Measurements from ENCODE around the gene BCORL1. TPM values are rescaled to one million over a fixed set of nuclear protein-coding genes. Genes with fewer than 3 reads are reported as not detected.

BCORL1 gene
- total RNA-seq, 4 donors from 2014 or later, result 3.8 to 13.8 (median 10.5) TPM

DNA sequence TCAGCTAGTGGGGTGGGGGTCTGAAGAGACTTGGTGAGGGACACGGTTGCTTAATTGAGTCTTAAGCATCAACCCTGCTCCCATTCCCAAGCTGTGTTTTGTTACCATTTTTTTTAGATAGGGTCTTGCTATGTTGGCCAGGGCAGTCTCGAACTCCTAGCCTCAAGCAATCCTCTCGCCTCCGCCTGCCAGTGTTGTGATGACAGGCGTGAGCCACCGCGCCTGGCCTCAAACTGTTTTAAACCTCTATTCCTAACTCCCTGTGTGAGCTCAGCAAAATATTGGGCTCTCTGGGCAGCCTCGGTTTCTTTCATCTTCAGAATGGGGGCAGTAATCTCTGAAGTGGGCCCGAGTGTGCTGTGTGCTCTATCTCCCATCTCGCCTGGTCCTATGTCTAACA, 26.3 kb upstream of the BCORL1 start:
- Histone ChIP-seq H3K36me3 (no peaks in the 10 kb centered on the region), H3K9me3 (no peaks in the 10 kb centered on the region), H3K27ac (replicated peaks in 1 of 4) (no peak overlapping the region), H3K4me3 (no peak overlapping the region), H3K27me3 (no peaks in the 10 kb centered on the region), H3K4me1 (peaks cover 4 to 34% (median 24%) of the 10 kb centered on the region in 4 donors)
- WGBS, result 75% methylated on average over 10 of the region's 10 CpGs
- intact Hi-C loops (cut with DNase I), result no loop called here
- TF ChIP-seq POLR2A (IDR thresholded peaks at IDR 0.05; ENCODE audit: low read depth) (no peak), POLR2AphosphoS5 (IDR thresholded peaks at IDR 0.05) (no peak), CTCF (IDR thresholded peaks at IDR 0.05) (no peak), EP300 (IDR thresholded peaks at IDR 0.05) (no peak)
- DNase-seq (ENCODE audit: extremely low spot score), result no peak

GRCh38 chrX:129956765-129957164, 25.7 kb upstream of the BCORL1 start:
- Histone ChIP-seq H3K36me3 (no peaks in the 10 kb centered on the region), H3K27ac (replicated peaks in 1 of 4) (peak overlapping the region; percentile 41 to 61 (median 59)), H3K4me3 (peak overlapping the region; percentile 49 to 60 (median 53)), H3K4me1 (peaks cover 4 to 34% (median 24%) of the 10 kb centered on the region in 4 donors), H3K9me3 (no peaks in the 10 kb centered on the region), H3K27me3 (no peaks in the 10 kb centered on the region)
- 27% methylated on average over 20 of the region's 20 CpGs for WGBS
- intact Hi-C loops (cut with DNase I), result no loop called here
- TF ChIP-seq POLR2AphosphoS5 (IDR thresholded peaks at IDR 0.05) (no peak), POLR2A (IDR thresholded peaks at IDR 0.05; ENCODE audit: low read depth) (no peak), CTCF (IDR thresholded peaks at IDR 0.05) (no peak), EP300 (IDR thresholded peaks at IDR 0.05) (no peak)
- DNase-seq (ENCODE audit: extremely low spot score), result no peak

GRCh38 chrX:129957241-129958082, 25.0 kb upstream of the BCORL1 start:
- Histone ChIP-seq H3K27ac (replicated peaks in 1 of 4) (peak overlapping the region; percentile 41 to 61 (median 59)), H3K27me3 (no peaks in the 10 kb centered on the region), H3K4me3 (peak overlapping the region; percentile 49 to 60 (median 53)), H3K4me1 (peaks cover 4 to 29% (median 20%) of the 10 kb centered on the region in 4 donors), H3K9me3 (no peaks in the 10 kb centered on the region), H3K36me3 (no peaks in the 10 kb centered on the region)
- 57% methylated on average over 25 of the region's 56 CpGs for WGBS
- TF ChIP-seq CTCF (IDR thresholded peaks at IDR 0.05) (no peak), POLR2AphosphoS5 (IDR thresholded peaks at IDR 0.05) (peak; percentile 28 to 36), EP300 (IDR thresholded peaks at IDR 0.05) (no peak)
- intact Hi-C loops (cut with DNase I), result no loop called here
- DNase-seq (ENCODE audit: extremely low spot score), result no peak

GRCh38 chrX:129958083-129958465, 24.4 kb upstream of the BCORL1 start:
- Histone ChIP-seq H3K27ac (replicated peaks in 1 of 4) (peak overlapping the region in 2 of 4 donors; percentile 58 to 61), H3K4me3 (no peak overlapping the region)

More at GRCh38 chrX:129958083-129958465, 24.4 kb upstream of the BCORL1 start:
- intact Hi-C loops (cut with DNase I), result no loop called here
- 73% methylated on average over 7 of the region's 7 CpGs for WGBS
- no peak for DNase-seq (ENCODE audit: extremely low spot score)
- no peaks in the 10 kb centered on the region for H3K27me3 ChIP-seq
- no peaks in the 10 kb centered on the region for H3K9me3 ChIP-seq
- H3K36me3 ChIP-seq, result no peaks in the 10 kb centered on the region
- peaks cover 4 to 24% (median 15%) of the 10 kb centered on the region in 4 donors for H3K4me1 ChIP-seq
- TF ChIP-seq POLR2A (IDR thresholded peaks at IDR 0.05; ENCODE audit: low read depth), result no peak
- no peak for TF ChIP-seq CTCF (IDR thresholded peaks at IDR 0.05)
- no peak for TF ChIP-seq POLR2AphosphoS5 (IDR thresholded peaks at IDR 0.05)
- TF ChIP-seq EP300 (IDR thresholded peaks at IDR 0.05), result no peak
